D721Med (cell line): ENCODE measurements around the gene KIZ.

Experiments
- DNase-seq: peaks from one replicate; pipeline ENCODE4 v3.0.0; 2011; ENCODE audit warnings: low spot score; ENCODE audit not compliant: insufficient read length
- FAIRE-seq: peaks from 2 replicates; lab custom pipeline; 2011; peaks lifted over from hg19 to GRCh38; lab: Jason Lieb, UNC
- TF ChIP-seq, protein P1 (sequence below): IDR thresholded peaks from 2 replicates; pipeline ENCODE4 v1.5.1; 2012; ENCODE audit warnings: mild to moderate bottlenecking, control low read depth; ENCODE audit not compliant: insufficient read depth; ENCODE audit errors: missing control alignments

The KIZ gene

DNA sequence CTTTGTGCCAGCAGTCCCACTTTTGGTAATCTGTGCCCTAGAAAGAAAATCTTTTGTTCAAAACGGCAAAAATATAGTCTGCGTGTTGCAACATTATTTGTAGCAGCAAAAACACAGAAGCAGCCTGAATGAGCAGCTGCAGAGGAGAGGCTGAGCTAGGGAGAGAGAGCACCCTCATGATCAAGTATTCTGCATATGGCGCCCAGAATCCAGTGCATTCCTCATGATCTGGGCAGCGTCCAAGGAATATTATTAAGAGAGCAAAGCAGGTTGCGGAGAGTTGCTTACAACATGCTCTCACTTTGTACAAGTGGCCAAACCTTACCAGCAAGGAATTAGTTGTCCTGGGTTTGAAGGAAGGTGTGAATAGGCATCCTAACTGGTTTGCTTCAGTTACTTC, 25.9 kb downstream of the KIZ start:
- FAIRE-seq (no peak), DNase-seq (no peak)
- TF ChIP-seq, protein P1, sequence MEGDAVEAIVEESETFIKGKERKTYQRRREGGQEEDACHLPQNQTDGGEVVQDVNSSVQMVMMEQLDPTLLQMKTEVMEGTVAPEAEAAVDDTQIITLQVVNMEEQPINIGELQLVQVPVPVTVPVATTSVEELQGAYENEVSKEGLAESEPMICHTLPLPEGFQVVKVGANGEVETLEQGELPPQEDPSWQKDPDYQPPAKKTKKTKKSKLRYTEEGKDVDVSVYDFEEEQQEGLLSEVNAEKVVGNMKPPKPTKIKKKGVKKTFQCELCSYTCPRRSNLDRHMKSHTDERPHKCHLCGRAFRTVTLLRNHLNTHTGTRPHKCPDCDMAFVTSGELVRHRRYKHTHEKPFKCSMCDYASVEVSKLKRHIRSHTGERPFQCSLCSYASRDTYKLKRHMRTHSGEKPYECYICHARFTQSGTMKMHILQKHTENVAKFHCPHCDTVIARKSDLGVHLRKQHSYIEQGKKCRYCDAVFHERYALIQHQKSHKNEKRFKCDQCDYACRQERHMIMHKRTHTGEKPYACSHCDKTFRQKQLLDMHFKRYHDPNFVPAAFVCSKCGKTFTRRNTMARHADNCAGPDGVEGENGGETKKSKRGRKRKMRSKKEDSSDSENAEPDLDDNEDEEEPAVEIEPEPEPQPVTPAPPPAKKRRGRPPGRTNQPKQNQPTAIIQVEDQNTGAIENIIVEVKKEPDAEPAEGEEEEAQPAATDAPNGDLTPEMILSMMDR = no peak

- FAIRE-seq = no peak
- TF ChIP-seq, protein P1 = no peak
- no peak for DNase-seq
These were observed 28.8 kb downstream of the KIZ start for GRCh38 chr20:21154692-21155091.

- TF ChIP-seq, protein P1 = no peak
- DNase-seq = no peak
- no peak for FAIRE-seq
These were observed 29.4 kb downstream of the KIZ start for GRCh38 chr20:21155268-21155667.

DNA sequence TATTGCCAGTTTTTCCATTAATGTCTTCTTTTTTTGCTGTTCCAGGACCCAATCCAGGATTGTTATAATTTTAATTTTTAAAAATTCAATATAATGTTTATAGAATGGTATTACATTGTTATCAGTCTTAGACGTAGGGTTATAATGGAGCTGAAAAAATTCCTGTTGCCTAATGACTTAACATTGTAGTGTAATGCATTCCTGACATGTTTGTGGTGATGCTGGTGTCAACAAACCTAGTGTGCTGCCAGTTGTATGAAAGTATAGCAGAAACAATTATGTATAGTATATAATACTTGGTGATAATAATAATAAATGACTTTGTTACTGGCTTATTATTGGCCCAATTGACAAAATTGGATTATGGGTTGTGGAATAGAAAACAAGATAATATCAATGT, 30.4 kb downstream of the KIZ start:
- no peak for FAIRE-seq
- TF ChIP-seq, protein P1 = no peak
- no peak for DNase-seq

DNA sequence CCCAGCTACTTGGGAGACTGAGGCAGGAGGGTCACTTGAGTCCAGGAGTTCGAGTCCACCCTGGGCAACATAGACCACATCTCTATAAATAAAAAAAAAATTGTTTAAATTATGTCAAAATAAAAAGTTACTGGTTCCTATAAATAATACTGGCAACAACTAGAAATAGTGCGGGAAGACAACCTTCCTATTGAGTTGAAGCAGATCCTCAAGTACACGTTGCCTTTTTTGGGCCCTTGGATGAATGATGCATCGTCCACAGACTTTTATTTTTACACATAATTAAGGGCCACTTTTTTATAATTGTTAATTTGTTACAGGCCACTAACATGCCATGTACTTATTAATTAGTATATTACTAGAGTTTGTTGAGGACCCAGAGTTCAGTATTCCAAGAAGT, 31.1 kb downstream of the KIZ start:
- FAIRE-seq (no peak), DNase-seq (no peak)
- TF ChIP-seq, protein P1 = no peak

DNA sequence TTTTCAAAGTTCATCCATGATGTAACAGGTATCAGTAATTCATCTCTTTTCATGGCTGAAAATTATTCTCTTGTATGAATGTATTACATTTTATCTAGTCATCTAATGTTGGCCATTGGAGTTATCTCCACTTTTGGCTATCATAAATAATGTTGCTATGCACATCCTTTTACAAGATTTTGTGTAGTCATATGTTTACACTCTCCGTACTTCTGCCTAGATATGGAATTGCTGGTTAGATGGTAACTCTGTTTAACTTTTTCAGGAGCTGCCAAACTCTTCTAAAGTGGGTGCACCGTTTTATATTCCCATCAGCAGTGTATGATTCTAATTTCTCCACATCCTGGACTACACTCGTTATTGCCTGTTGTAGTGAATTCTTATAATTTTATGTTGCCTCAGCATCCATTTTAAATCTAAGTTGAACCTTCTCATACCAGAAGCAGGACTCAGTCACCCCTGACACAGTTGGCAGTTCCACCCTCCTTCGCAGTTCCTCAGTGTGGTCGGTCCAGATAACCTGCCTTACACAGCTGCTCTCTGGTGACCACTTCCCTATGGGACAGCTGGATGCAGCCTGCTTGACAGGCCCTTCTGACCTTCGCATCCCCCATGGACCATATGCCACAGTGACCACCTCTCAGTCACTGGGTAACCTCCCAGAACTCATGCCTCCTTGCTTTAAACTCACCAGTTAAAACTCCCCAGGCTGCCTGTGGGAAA, 33.9 kb downstream of the KIZ start:
- no peak for FAIRE-seq

DNA sequence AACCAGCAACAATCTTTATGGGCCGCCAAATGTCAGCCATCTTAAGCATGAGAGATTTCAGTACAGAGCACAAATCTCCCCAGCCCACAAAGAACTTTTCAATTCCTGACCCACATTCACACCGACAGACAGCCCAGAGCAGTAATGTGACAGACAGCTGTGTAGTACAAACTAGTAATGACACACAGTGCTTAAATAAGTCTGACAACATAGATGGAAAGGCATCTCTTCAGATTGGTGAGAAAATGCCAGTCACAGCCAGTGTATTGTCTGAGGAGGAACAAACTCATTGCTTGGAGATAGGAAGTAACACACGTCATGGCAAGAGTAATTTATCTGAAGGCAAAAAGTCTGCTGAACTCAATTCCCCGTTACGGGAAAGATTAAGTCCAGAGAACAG, 36.0 kb downstream of the KIZ start:
- DNase-seq (no peak), FAIRE-seq (no peak)
- TF ChIP-seq, protein P1 = no peak

More for the DNA sequence above, 33.9 kb downstream of the KIZ start:
- no peak for DNase-seq
- TF ChIP-seq, protein P1 = no peak
